ENCODE results near the gene CHCHD3. TPM values are rescaled to one million over a fixed set of nuclear protein-coding genes. Genes with fewer than 3 reads are reported as not detected.

Gene CHCHD3
- total RNA-seq, 5 donors from 2014 or later (not counting 1 experiment from before 2014, with no cell fraction given), result 25.6 to 33.7 (median 30.3) TPM

DNA sequence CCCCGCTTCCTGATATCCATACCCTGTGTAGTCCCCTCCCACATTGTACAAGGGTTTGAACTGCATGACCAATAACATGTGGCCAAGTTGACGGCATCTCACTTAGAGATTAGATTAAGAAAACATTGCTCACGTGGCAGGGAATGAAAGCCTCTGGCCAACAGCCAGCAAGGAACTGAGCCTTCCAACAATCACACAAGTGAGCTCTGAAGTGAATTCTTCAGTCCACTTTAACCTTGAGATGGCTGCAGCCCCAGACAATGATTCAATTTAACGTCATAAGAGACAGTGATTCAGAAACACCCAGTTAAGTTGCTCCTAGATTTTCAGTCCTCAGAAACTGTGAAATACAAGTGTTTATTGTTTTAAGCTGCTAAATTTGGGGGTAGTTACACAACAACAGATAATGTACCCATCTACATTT lies 339.7 kb downstream of the CHCHD3 start:
- H3K4me3 ChIP-seq (ENCODE audit: control insufficient read depth in 1 of 2, extremely low read depth in 1 of 2, low read length in 1 of 2), result no peak overlapping the region
- Mint-ChIP-seq H3K27ac (no peak overlapping the region), H3K36me3 (no peaks in the 10 kb centered on the region), H3K4me3 (no peak overlapping the region), H3K9me3 (peaks cover 13 to 24% (median 14%) of the 10 kb centered on the region in 3 donors), H3K4me1 (no peaks in the 10 kb centered on the region), H3K27me3 (peaks cover 10 to 12% of the 10 kb centered on the region in 2 donors)
- ChIA-PET POLR2A (interaction anchor here in 1 of 2 donors (0.6 kb wide), 1 partner anchor 141 kb away, joined by 4 read pairs; no protein-coding TSS in a partner anchor), CTCF (no interaction called here)
- H3K27me3 ChIP-seq (replicated peaks in 1 of 2; ENCODE audit: control insufficient read depth in 2 of 2, extremely low read depth in 1 of 2, insufficient read depth in 2 of 2, low read length in 1 of 2), result peaks cover 0 to 3% of the 10 kb centered on the region in 2 experiments
- H3K9me3 ChIP-seq, result no peaks in the 10 kb centered on the region
- no peaks in the 10 kb centered on the region for H3K36me3 ChIP-seq (ENCODE audit: control insufficient read depth in 2 of 2, extremely low read depth in 1 of 2, insufficient read depth in 1 of 2, low read length in 1 of 2)
- H3K4me1 ChIP-seq (ENCODE audit: control insufficient read depth in 1 of 2, extremely low read depth in 1 of 2, insufficient read depth in 2 of 2, low read length in 2 of 2), result no peaks in the 10 kb centered on the region
- DNase-seq (no peak), ATAC-seq (replicated peaks in 1 of 4) (no peak)
- 100% methylated on average over 1 of the region's 4 CpGs for WGBS (ENCODE audit: insufficient coverage)
- H3K27ac ChIP-seq (ENCODE audit: low read length), result no peak overlapping the region

DNA sequence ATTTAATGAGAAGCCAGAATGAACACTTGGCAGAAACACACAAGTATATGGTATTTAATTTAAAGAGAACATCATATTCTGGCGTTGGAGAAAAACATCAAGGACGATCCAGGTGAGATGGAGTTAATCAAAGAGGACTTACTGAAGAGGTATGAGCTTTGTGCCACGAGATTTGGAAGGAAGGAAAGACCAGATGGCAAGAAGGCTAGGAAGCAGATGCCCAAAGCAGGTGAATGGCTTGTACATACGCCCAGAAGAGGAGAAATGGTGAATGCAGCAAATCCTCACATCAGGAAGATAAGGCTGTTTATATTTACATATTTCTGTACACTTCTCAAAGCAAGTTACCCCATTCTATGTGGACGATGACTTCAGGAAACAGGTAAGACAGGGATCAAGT lies 341.7 kb downstream of the CHCHD3 start:
- Histone ChIP-seq H3K4me1 (ENCODE audit: control insufficient read depth in 1 of 2, extremely low read depth in 1 of 2, insufficient read depth in 2 of 2, low read length in 2 of 2) (no peaks in the 10 kb centered on the region), H3K4me3 (ENCODE audit: control insufficient read depth in 1 of 2, extremely low read depth in 1 of 2, low read length in 1 of 2) (no peak overlapping the region), H3K27me3 (replicated peaks in 1 of 2; ENCODE audit: control insufficient read depth in 2 of 2, extremely low read depth in 1 of 2, insufficient read depth in 2 of 2, low read length in 1 of 2) (peaks cover 0 to 3% of the 10 kb centered on the region in 2 experiments), H3K9me3 (no peaks in the 10 kb centered on the region), H3K27ac (ENCODE audit: low read length) (no peak overlapping the region), H3K36me3 (ENCODE audit: control insufficient read depth in 2 of 2, extremely low read depth in 1 of 2, insufficient read depth in 1 of 2, low read length in 1 of 2) (no peaks in the 10 kb centered on the region)
- H3K27ac Mint-ChIP-seq, result no peak overlapping the region
- H3K36me3 Mint-ChIP-seq, result no peaks in the 10 kb centered on the region
- 47% methylated on average over 2 of the region's 5 CpGs for WGBS (ENCODE audit: insufficient coverage)
- H3K27me3 Mint-ChIP-seq, result peaks cover 10 to 12% of the 10 kb centered on the region in 2 donors
- H3K4me1 Mint-ChIP-seq, result no peaks in the 10 kb centered on the region
- H3K4me3 Mint-ChIP-seq, result no peak overlapping the region
- DNase-seq, result no peak
- peaks cover 10 to 21% (median 13%) of the 10 kb centered on the region in 3 donors for H3K9me3 Mint-ChIP-seq
- no peak for ATAC-seq (replicated peaks in 1 of 4)
- ChIA-PET CTCF (no interaction called here), POLR2A (interaction anchor here in 1 of 2 donors (0.5 kb wide), 1 partner anchor 77 kb away, joined by 4 read pairs; no protein-coding TSS in a partner anchor)

DNA sequence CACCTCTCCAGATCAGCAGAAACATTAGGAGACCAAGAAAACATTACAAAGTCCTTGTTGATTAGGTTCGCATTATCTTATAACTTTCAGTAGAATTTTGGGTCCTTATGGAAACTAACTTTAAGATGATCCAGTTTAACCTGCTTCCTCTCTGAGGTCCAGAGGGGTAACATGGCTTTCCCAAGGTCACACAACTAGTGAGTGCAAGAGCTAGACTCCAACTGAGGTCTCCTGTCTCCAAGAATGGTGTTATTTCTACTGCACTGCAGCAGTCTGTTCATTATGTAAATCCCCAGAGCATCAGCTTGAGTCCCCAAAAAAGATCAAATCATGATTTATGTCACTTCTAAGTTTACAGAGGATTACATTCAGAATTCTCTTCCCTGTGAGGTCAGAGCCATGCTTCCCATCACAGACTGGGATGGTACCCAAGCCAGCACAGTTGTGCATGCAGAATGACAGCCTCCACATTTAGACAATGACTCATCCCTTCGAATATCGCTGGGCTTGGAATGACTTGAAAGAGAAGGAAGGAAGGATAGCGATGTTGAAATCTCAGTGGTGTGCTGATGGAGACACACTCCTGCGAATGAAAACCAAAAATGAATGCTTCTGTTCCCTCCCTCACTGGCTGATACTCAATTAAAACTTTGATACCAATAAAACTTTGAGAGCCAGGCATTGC lies 342.5 kb downstream of the CHCHD3 start:
- Histone ChIP-seq H3K4me1 (ENCODE audit: control insufficient read depth in 1 of 2, extremely low read depth in 1 of 2, insufficient read depth in 2 of 2, low read length in 2 of 2) (no peaks in the 10 kb centered on the region), H3K4me3 (ENCODE audit: control insufficient read depth in 1 of 2, extremely low read depth in 1 of 2, low read length in 1 of 2) (no peak overlapping the region), H3K9me3 (no peaks in the 10 kb centered on the region), H3K36me3 (ENCODE audit: control insufficient read depth in 2 of 2, extremely low read depth in 1 of 2, insufficient read depth in 1 of 2, low read length in 1 of 2) (no peaks in the 10 kb centered on the region), H3K27ac (ENCODE audit: low read length) (no peak overlapping the region), H3K27me3 (replicated peaks in 1 of 2; ENCODE audit: control insufficient read depth in 2 of 2, extremely low read depth in 1 of 2, insufficient read depth in 2 of 2, low read length in 1 of 2) (peaks cover 0 to 3% of the 10 kb centered on the region in 2 experiments)
- DNase-seq (no peak), ATAC-seq (replicated peaks in 1 of 4) (no peak)
- ChIA-PET CTCF (no interaction called here), POLR2A (no interaction called here)
- Mint-ChIP-seq H3K4me1 (no peaks in the 10 kb centered on the region), H3K27ac (no peak overlapping the region), H3K4me3 (no peak overlapping the region), H3K27me3 (peaks cover 10 to 12% of the 10 kb centered on the region in 2 donors), H3K36me3 (no peaks in the 10 kb centered on the region), H3K9me3 (peaks cover 8 to 19% (median 12%) of the 10 kb centered on the region in 3 donors)
- 86% methylated on average over 1 of the region's 5 CpGs for WGBS (ENCODE audit: insufficient coverage)

DNA sequence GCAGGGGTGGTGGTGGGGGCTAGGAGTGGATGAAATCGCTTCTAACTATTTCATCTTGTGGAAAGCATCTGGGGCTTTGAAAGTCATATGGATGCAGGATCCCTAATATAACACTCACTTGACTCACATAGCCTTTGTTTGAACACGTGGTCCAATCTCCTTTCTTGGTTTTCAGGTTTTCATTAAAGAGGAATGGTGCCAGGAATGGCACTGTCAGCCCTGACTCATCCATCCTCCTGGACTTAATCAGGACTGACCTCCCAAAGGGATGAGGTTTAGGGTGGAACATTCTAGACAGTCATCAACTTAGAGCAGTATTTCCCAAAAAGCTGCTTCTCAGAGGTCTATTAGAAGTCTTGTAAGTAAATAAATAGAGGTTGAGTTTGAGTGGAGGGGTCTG lies 343.6 kb downstream of the CHCHD3 start:
- CTCF ChIA-PET, result interaction anchor here in 1 of 2 donors (0.6 kb wide), 1 partner anchor 22 kb away, joined by 6 read pairs; no protein-coding TSS in a partner anchor
- no peak overlapping the region for H3K27ac Mint-ChIP-seq
- POLR2A ChIA-PET, result no interaction called here
- H3K36me3 Mint-ChIP-seq, result no peaks in the 10 kb centered on the region
- H3K27me3 ChIP-seq (replicated peaks in 1 of 2; ENCODE audit: control insufficient read depth in 2 of 2, extremely low read depth in 1 of 2, insufficient read depth in 2 of 2, low read length in 1 of 2), result peaks cover 0 to 3% of the 10 kb centered on the region in 2 experiments
- H3K36me3 ChIP-seq (ENCODE audit: control insufficient read depth in 2 of 2, extremely low read depth in 1 of 2, insufficient read depth in 1 of 2, low read length in 1 of 2), result no peaks in the 10 kb centered on the region
- no peak overlapping the region for H3K4me3 ChIP-seq (ENCODE audit: control insufficient read depth in 1 of 2, extremely low read depth in 1 of 2, low read length in 1 of 2)
- no peak for DNase-seq
- no peak overlapping the region for H3K27ac ChIP-seq (ENCODE audit: low read length)
- H3K27me3 Mint-ChIP-seq, result peaks cover 10 to 12% of the 10 kb centered on the region in 2 donors
- H3K4me1 Mint-ChIP-seq, result peaks cover 0 to 7% (median 0%) of the 10 kb centered on the region in 3 donors
- no peaks in the 10 kb centered on the region for H3K4me1 ChIP-seq (ENCODE audit: control insufficient read depth in 1 of 2, extremely low read depth in 1 of 2, insufficient read depth in 2 of 2, low read length in 2 of 2)
- H3K4me3 Mint-ChIP-seq, result no peak overlapping the region
- peaks cover 6 to 12% (median 7%) of the 10 kb centered on the region in 3 donors for H3K9me3 Mint-ChIP-seq
- no peaks in the 10 kb centered on the region for H3K9me3 ChIP-seq
- ATAC-seq (replicated peaks in 1 of 4), result no peak
- no CpG with 5 or more reads among the region's 2 CpGs for WGBS (ENCODE audit: insufficient coverage)

DNA sequence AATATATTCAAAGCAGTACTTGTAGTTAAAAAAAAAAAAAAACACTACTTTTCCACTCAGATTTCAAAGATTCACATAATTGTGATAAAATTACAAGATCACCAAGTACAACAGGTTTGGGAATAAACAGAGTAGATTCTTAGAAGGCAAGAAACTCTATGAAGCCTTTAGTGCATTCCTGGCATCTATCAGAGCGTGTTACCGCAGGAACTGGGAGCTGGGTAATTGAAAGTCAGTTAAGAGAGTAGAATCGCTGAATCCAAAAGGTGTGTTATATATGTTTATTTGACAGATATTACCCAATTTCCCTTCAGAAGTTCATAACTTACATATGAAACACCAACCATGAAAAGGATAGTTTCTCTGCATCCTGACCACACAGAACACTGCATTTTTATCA lies 346.4 kb downstream of the CHCHD3 start:
- Histone ChIP-seq H3K4me3 (ENCODE audit: control insufficient read depth in 1 of 2, extremely low read depth in 1 of 2, low read length in 1 of 2) (no peak overlapping the region), H3K9me3 (no peaks in the 10 kb centered on the region), H3K4me1 (ENCODE audit: control insufficient read depth in 1 of 2, extremely low read depth in 1 of 2, insufficient read depth in 2 of 2, low read length in 2 of 2) (no peaks in the 10 kb centered on the region), H3K27ac (ENCODE audit: low read length) (no peak overlapping the region), H3K36me3 (ENCODE audit: control insufficient read depth in 2 of 2, extremely low read depth in 1 of 2, insufficient read depth in 1 of 2, low read length in 1 of 2) (no peaks in the 10 kb centered on the region), H3K27me3 (replicated peaks in 1 of 2; ENCODE audit: control insufficient read depth in 2 of 2, extremely low read depth in 1 of 2, insufficient read depth in 2 of 2, low read length in 1 of 2) (peaks cover 0 to 6% of the 10 kb centered on the region in 2 experiments)
- H3K9me3 Mint-ChIP-seq, result no peaks in the 10 kb centered on the region
- peaks cover 3 to 10% of the 10 kb centered on the region in 2 donors for H3K27me3 Mint-ChIP-seq
- H3K36me3 Mint-ChIP-seq, result no peaks in the 10 kb centered on the region
- CTCF ChIA-PET, result no interaction called here
- no peak overlapping the region for H3K4me3 Mint-ChIP-seq
- POLR2A ChIA-PET, result no interaction called here
- DNase-seq (no peak), ATAC-seq (replicated peaks in 1 of 4) (no peak)
- H3K4me1 Mint-ChIP-seq, result peaks cover 0 to 7% (median 0%) of the 10 kb centered on the region in 3 donors
- WGBS (ENCODE audit: insufficient coverage), result no CpG with 5 or more reads among the region's 3 CpGs
- no peak overlapping the region for H3K27ac Mint-ChIP-seq

All from T-cell (primary cell).